CD4-positive, alpha-beta T cell treated with Interleukin-4 for 1 hour (primary cell): ENCODE data around the gene WWOX.

ENCODE experiments used
- DNase-seq, 2 donors: peaks; one replicate each; pipeline ENCODE4 v3.0.0-alpha.2; 2020 to 2022

WWOX gene

GRCh38 chr16:78368121-78369102 lies 269.0 kb downstream of the WWOX start:
- no peak for DNase-seq

GRCh38 chr16:78372277-78372676 lies 272.8 kb downstream of the WWOX start:
- DNase-seq: no peak

GRCh38 chr16:78375055-78375679 lies 275.7 kb downstream of the WWOX start:
- no peak for DNase-seq

GRCh38 chr16:78376452-78376851 lies 277.0 kb downstream of the WWOX start:
- DNase-seq: no peak

GRCh38 chr16:78377312-78377711 lies 277.9 kb downstream of the WWOX start:
- no peak for DNase-seq

- no peak for DNase-seq
Observed at GRCh38 chr16:78381060-78381459, 281.6 kb downstream of the WWOX start.

GRCh38 chr16:78383118-78383517 lies 283.7 kb downstream of the WWOX start:
- no peak for DNase-seq

GRCh38 chr16:78385086-78385805 lies 285.8 kb downstream of the WWOX start:
- no peak for DNase-seq

- DNase-seq: no peak
Observed at GRCh38 chr16:78386557-78387324, 287.3 kb downstream of the WWOX start.

GRCh38 chr16:78389009-78389498 lies 289.6 kb downstream of the WWOX start:
- DNase-seq: no peak

- DNase-seq: no peak
Observed at GRCh38 chr16:78390092-78390491, 290.6 kb downstream of the WWOX start.

GRCh38 chr16:78390508-78391324 lies 291.3 kb downstream of the WWOX start:
- no peak for DNase-seq

- DNase-seq: no peak
Observed at GRCh38 chr16:78392585-78393195, 293.2 kb downstream of the WWOX start.

- no peak for DNase-seq
Observed at GRCh38 chr16:78395035-78395434, 295.6 kb downstream of the WWOX start.

GRCh38 chr16:78396046-78396445 lies 296.6 kb downstream of the WWOX start:
- no peak for DNase-seq

GRCh38 chr16:78396673-78397072 lies 297.2 kb downstream of the WWOX start:
- no peak for DNase-seq

GRCh38 chr16:78399384-78399783 lies 299.9 kb downstream of the WWOX start:
- no peak for DNase-seq

GRCh38 chr16:78402833-78403232 lies 303.4 kb downstream of the WWOX start:
- no peak for DNase-seq

- DNase-seq: no peak
Observed at GRCh38 chr16:78405040-78405439, 305.6 kb downstream of the WWOX start.

- no peak for DNase-seq
Observed at GRCh38 chr16:78405833-78406232, 306.4 kb downstream of the WWOX start.

GRCh38 chr16:78407191-78407590 lies 307.7 kb downstream of the WWOX start:
- DNase-seq: no peak
